ENCODE measurements around the gene RAP1GDS1. TPM values are rescaled to one million over a fixed set of nuclear protein-coding genes. Genes with fewer than 3 reads are reported as not detected.
"Not testable (repeated sequence)": the region's sequence is repeated elsewhere in the genome, so short reads cannot be mapped to it uniquely, and the experiment has no call there.

The RAP1GDS1 gene
- total RNA-seq, 1 experiment from 2014 or later, result 18.6 TPM

DNA sequence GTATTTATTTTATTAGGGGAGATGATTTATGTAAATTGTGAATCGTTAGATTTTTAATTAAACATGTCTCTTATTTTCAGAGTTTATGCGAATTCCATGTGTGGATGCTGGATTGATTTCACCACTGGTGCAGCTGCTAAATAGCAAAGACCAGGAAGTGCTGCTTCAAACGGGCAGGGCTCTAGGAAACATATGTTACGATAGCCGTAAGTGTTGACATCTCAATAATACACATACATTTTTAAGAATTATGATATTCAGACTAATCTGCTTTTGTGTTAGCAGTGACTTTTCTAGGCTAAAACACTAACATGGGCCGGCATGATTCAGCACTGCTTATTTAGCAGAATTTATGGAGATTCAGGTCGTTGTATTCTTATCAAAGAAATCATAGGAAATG is 91.2 kb downstream of the RAP1GDS1 start:
- no peak for DNase-seq (ENCODE audit: low spot score)

DNA sequence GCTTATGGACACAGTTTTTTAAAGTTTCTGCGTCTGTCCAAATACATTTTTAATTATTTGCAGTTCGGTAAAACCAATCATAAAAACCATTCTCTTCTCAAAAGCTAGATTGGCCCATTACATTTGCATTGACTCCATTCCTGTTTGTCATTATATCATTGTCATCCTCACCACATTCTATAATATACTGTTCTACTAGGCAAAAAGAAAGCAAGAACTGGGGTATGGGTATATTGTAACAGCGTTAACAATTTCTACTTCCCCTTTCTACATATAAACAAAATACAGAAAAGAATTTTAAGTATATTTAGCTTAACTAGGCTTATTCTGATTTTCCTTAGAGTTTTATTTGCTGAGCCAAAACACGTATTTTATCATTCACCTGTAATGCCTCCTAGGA is 91.8 kb downstream of the RAP1GDS1 start:
- no peak for DNase-seq (ENCODE audit: low spot score)

- no peak for DNase-seq (ENCODE audit: low spot score)
Measured at GRCh38 chr4:98358630-98359248, 97.6 kb downstream of the RAP1GDS1 start.

DNA sequence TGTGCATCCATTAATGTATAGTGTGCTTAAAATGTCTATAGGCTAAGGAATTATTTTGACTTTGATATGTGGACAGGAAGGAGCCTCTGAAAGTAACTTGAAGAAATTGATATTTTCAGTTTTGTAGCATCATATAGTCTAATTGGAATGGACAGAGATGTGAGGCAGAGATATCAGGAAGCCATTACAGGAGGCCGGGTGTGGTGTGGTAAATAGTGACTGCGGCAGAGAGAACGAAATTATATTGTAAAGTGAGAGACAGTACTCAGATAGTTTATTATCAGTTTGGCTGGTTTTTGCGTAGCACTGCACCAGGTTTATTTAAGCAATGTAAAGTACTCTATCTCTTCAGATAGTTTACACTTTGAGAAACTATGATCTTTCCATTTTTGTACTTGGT is 98.5 kb downstream of the RAP1GDS1 start:
- DNase-seq (ENCODE audit: low spot score), result no peak

DNA sequence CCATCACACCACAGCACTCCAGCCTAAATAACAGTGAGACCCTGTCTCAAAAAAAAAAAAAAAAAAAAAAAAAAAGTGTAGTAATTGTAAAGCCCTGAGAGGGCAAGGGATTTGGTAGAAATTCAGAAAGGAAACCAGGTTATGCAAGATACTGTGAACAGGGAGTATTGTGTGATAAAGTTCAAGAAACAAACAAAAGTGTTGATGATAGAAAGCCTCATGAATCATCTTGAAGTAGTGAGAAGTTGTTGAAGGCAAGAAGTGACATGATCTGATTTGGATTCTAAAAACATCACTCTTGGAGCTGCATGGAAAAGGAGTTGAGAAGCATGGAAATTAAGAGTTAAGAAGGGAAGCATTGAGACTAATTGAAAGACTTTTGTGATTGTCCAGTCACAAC is 102.2 kb downstream of the RAP1GDS1 start:
- no peak for DNase-seq (ENCODE audit: low spot score)

DNA sequence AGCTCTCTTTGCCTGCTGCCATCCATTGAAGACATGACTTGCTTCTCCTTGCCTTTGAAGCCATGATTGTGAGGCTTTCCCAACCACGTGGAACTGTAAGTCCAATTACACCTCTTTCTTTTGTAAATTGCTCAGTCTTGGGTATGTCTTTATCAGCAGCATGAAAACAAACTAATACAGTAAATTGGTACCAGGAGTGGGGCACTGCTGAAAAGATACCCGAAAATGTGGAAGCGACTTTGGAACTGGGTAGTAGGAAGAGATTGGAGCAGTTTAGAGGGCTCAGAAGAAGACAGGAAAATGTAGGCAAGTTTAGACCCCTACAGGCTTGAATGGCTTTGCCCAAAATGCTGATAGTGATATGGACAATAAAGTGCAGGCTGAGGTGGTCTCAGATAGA is 105.1 kb downstream of the RAP1GDS1 start:
- not testable (repeated sequence) for DNase-seq (ENCODE audit: low spot score)

DNA sequence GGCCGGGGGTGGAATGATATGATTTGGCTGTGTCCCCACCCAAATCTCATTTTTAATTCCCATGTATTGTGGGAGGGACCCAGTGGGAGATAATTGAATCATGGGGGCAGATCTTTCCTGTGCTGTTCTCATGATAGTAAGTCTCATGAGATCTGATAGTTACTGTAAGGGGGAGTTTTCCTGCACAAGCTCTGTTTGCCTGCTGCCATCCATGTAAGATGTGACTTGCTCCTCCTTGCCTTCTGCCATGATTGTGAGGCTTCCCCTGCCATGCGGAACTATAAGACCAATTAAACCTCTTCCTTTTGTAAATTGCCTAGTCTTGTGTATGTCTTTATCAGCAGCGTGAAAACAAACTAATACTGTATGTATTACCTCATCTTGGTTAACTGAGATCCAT is 106.8 kb downstream of the RAP1GDS1 start:
- not testable (repeated sequence) for DNase-seq (ENCODE audit: low spot score)

GRCh38 chr4:98369322-98369721 is 108.1 kb downstream of the RAP1GDS1 start:
- no peak for DNase-seq (ENCODE audit: low spot score)

DNA sequence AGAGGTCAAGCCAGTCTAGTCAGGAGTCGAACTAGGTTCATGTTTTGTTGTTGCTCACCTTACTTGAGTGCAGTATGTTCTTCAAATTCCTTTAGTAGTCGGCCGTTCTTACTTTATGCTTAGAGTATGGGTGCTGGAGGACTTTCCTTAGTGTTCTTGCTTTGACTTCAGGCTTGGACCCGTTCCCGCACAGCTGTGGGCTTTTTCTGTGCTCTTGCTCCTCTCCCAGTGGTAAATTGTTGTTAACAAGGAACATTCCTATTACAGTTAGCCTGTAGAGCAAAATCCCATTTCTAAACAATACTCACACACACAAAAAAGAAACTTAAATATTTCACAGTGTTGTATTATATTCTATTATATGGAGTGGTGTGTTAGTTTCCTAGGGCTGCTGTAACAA is 113.5 kb downstream of the RAP1GDS1 start:
- DNase-seq (ENCODE audit: low spot score), result no peak

DNA sequence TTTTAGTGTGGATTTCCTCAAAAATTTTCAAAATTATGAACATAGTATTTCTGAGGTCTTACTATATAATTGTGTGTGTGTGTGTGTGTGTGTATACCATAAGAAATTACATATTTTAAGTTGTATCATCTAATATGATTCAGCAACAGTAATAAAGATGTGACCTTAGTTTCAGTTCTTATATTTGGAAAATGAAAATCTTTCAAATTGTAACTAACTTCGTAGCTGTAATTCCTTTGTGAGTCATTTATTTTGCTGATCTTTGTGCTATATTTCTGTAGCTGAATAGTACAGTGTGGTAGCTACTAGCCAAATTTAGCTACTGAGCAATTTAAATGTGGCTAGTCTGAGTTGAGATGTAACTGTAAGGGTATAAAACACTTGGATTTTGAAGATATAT is 116.4 kb downstream of the RAP1GDS1 start:
- no peak for DNase-seq (ENCODE audit: low spot score)

- no peak for DNase-seq (ENCODE audit: low spot score)
Measured at GRCh38 chr4:98381306-98381705, 120.1 kb downstream of the RAP1GDS1 start.

DNA sequence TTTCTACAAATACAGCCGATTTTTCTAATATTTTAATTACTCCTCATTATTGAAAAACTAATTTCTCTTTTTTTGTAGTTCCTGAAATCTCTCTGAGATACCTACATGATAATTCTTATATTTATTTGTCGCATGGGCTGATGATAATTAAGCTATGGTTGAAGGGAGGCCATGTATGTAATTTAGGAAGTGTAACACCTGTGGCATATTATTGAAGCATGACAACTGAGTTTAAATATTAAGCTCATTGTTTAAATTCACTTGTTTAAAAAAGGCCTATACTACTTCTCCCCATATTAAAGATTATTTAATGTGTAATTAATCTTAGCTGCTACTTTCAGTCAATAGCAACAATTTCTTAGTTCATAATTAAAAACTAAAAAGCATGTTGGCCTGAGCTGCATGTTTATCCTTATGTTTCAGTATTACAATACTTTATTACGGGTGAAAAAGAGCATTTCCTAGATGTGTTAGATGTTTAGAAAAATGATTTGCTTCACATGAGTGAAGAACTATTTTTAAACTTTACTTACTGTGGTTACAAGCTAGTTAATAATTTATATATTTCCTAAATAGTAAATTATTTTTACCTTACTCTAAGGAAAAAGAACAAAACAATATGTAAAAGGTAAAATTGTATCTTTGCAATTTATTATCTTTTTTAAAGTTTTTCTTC is 122.4 kb downstream of the RAP1GDS1 start:
- DNase-seq (ENCODE audit: low spot score), result no peak

GRCh38 chr4:98385831-98386230 is 124.6 kb downstream of the RAP1GDS1 start:
- DNase-seq (ENCODE audit: low spot score), result no peak

DNA sequence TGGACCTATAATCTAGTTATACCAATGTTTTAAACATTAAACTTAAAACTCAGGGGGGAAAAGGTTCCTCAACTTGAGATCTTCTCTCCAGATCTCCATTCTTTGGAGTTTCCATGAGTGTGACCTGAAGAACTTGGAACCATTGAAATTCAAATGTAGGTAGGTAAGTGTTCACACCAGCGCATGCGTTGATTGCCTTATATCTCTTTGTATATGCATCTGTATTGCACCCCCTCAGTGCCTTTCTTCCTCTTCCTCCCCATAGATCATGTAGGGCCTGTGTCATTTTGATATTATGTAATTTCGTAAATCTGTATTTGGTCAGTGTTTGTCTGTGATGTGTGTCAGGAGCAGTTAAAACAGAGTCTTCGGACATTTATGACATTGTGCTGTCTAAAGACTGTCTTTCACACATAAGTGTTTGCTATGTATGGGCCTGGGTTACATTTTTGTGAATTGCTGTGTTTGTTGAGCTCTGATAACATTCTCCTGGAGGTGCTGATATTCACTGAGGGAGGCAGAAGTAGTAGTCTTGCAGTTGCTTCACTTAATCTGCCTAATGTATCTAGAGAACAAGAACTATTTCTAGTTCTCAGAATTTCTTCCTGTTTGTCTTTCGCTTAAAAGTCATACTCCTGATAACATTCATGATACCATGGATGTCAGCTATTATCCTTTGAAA is 126.3 kb downstream of the RAP1GDS1 start:
- no peak for DNase-seq (ENCODE audit: low spot score)

GRCh38 chr4:98394134-98394533 is 132.9 kb downstream of the RAP1GDS1 start:
- DNase-seq (ENCODE audit: low spot score), result no peak

GRCh38 chr4:98399915-98400314 is 138.7 kb downstream of the RAP1GDS1 start:
- DNase-seq (ENCODE audit: low spot score), result no peak

DNA sequence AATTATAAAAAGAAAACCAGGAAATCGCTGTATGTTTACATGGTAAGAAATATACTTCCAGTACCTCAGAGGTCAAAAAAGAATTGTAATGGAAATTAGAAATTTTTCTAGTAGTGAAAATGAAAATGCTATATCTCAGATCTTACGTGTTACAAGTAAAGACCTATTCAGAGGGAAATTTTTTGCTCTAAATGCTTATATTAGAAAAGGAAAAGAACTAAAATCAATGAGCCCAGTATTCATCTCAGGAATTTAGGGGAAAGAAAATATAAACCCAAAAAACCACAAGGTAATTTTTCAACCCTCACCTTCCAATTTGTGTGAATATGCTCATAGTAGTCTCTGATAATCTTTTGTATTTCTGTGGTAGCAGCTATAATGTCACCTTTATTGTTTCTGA is 145.6 kb downstream of the RAP1GDS1 start:
- no peak for DNase-seq (ENCODE audit: low spot score)

GRCh38 chr4:98411731-98412130 is 150.5 kb downstream of the RAP1GDS1 start:
- DNase-seq (ENCODE audit: low spot score), result no peak

GRCh38 chr4:98416844-98417243 is 155.7 kb downstream of the RAP1GDS1 start:
- no peak for DNase-seq (ENCODE audit: low spot score)

GRCh38 chr4:98420151-98420550 is 159.0 kb downstream of the RAP1GDS1 start:
- not testable (repeated sequence) for DNase-seq (ENCODE audit: low spot score)

DNA sequence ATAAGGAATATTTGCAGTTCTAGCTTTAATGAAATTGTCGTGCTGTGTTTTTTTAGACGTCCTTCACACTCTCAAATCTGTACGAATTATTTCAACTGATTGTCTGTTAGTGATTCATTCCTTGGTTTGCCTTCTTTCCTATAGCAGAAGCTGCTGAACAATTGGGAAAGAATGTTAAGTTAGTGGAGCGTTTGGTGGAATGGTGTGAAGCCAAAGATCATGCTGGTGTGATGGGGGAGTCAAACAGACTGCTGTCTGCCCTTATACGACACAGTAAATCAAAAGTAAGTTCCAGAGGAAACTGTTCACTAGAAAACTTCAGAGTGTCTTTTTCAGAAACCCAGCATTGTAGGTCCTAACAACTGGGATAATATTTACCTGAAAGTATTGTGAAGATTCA is 159.9 kb downstream of the RAP1GDS1 start:
- no peak for DNase-seq (ENCODE audit: low spot score)

DNA sequence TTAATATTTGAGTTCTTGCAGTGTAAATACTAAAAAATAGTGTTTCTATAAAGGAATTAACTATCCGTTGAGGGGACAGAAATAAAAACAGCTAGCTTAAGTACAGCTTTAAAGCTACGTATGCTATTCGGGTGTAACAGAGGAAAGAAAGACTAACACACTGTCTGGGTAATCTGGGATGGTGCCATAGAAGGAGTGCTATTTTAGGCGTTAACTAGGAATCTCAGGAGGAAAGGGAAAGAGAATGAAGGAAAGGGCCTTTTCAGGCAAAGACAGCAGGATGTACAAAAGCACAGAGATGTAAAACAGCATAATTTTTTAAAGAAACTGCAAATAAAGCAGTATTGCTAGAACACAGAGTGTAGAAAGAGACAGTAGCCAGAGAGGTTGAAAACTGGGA is 161.8 kb downstream of the RAP1GDS1 start:
- no peak for DNase-seq (ENCODE audit: low spot score)
